GM23338 (cell line): ENCODE measurements around the gene ZNF524. TPM values are rescaled to one million over a fixed set of nuclear protein-coding genes. Genes with fewer than 3 reads are reported as not detected.

Experiments used
- ATAC-seq: fragments of 200-7000 bp; cut with Tn5 transposase; 3 replicates; pipeline ENCODE4 v1.9.1; 2020
- DNase-seq: peaks from one replicate; pipeline ENCODE4 v3.0.0-alpha.2; 2015; ENCODE audit warnings: low spot score
- H2AFZ ChIP-seq: fragments of 200-600 bp; sonication (generic); 2 replicates; pipeline ENCODE4 v1.8.0; 2016; ENCODE audit warnings: antibody characterized with exemption, mild to moderate bottlenecking, moderate library complexity
- H3F3A ChIP-seq: fragments of 200-600 bp; sonication (generic); replicated peaks from 2 replicates; pipeline ENCODE4 v1.8.0; 2017; ENCODE audit warnings: antibody characterized with exemption, mixed run types, low read depth
- H3K27ac ChIP-seq: fragments of 200-600 bp; sonication (generic); 2 replicates; pipeline ENCODE4 v1.6.1; 2016; ENCODE audit warnings: low read depth
- H3K27me3 ChIP-seq: fragments of 200-600 bp; sonication (generic); 2 replicates; pipeline ENCODE4 v1.8.0; 2016; ENCODE audit warnings: mild to moderate bottlenecking, mixed run types, moderate library complexity; ENCODE audit not compliant: insufficient read depth
- H3K36me3 ChIP-seq: fragments of 200-600 bp; sonication (generic); 2 replicates; pipeline ENCODE4 v1.8.0; 2016; ENCODE audit warnings: mild to moderate bottlenecking; ENCODE audit not compliant: insufficient read depth
- H3K4me1 ChIP-seq: fragments of 200-600 bp; sonication (generic); 2 replicates; pipeline ENCODE4 v1.8.0; 2016; ENCODE audit warnings: mild to moderate bottlenecking, moderate library complexity; ENCODE audit not compliant: insufficient read depth
- H3K4me2 ChIP-seq: fragments of 200-600 bp; sonication (generic); 2 replicates; pipeline ENCODE4 v1.7.1; 2017; ENCODE audit warnings: mixed run types
- H3K4me3 ChIP-seq: fragments of 200-600 bp; sonication (generic); 2 replicates; pipeline ENCODE4 v1.6.1; 2016; ENCODE audit warnings: mixed run types
- H3K79me2 ChIP-seq: fragments of 200-600 bp; sonication (generic); replicated peaks from 2 replicates; pipeline ENCODE4 v1.8.0; 2017; ENCODE audit warnings: mild to moderate bottlenecking; ENCODE audit not compliant: insufficient read depth
- H3K9me2 ChIP-seq: fragments of 200-600 bp; sonication (generic); 2 replicates; pipeline ENCODE4 v1.8.0; 2017; ENCODE audit not compliant: insufficient read depth
- H4K20me1 ChIP-seq: fragments of 200-600 bp; sonication (generic); replicated peaks from 2 replicates; pipeline ENCODE4 v1.8.0; 2017; ENCODE audit warnings: mild to moderate bottlenecking; ENCODE audit not compliant: insufficient read depth
- H3K27ac Mint-ChIP-seq: 2 replicates; pipeline ENCODE4 v1.8.0; 2020; ENCODE audit warnings: inconsistent platforms, mild to moderate bottlenecking, moderate library complexity, mixed read lengths
- H3K27me3 Mint-ChIP-seq: 3 replicates; pipeline ENCODE4 v1.8.0; 2022; ENCODE audit warnings: low read depth, mild to moderate bottlenecking, moderate library complexity, mixed read lengths, inconsistent platforms; ENCODE audit not compliant: insufficient read depth, poor library complexity
- H3K36me3 Mint-ChIP-seq: 3 replicates; pipeline ENCODE4 v1.8.0; 2021; ENCODE audit warnings: low read depth, mild to moderate bottlenecking, inconsistent platforms, moderate library complexity, mixed read lengths
- H3K4me1 Mint-ChIP-seq: 3 replicates; pipeline ENCODE4 v1.8.0; 2020; ENCODE audit warnings: mild to moderate bottlenecking, inconsistent platforms, mixed read lengths
- H3K4me3 Mint-ChIP-seq: 3 replicates; pipeline ENCODE4 v1.8.0; 2021; ENCODE audit warnings: moderate library complexity, mild to moderate bottlenecking, inconsistent platforms, mixed read lengths
- H3K9me3 Mint-ChIP-seq: 3 replicates; pipeline ENCODE4 v1.8.0; 2020; ENCODE audit warnings: moderate library complexity, mild to moderate bottlenecking, inconsistent platforms, mixed read lengths
- CREB1 ChIP-seq: fragments of 250-450 bp; sonication (Bioruptor Pico); IDR thresholded peaks from 2 replicates; pipeline ENCODE4 v1.5.0; 2020; ENCODE audit warnings: low read depth, mild to moderate bottlenecking, moderate library complexity
- EZH2phosphoT487 ChIP-seq: fragments of 200-600 bp; sonication (generic); IDR thresholded peaks from one replicate; pipeline ENCODE4 v1.8.1; 2018; ENCODE audit warnings: antibody characterized with exemption; ENCODE audit not compliant: unreplicated experiment
- JUNB ChIP-seq: IDR thresholded peaks from one replicate; pipeline ENCODE4 v1.6.1; 2016; ENCODE audit warnings: antibody characterized with exemption; ENCODE audit not compliant: unreplicated experiment
- POLR2AphosphoS5 ChIP-seq: IDR thresholded peaks from 2 replicates; pipeline ENCODE4 v1.6.1; 2016; ENCODE audit warnings: antibody characterized with exemption, low read depth
- STAT1 ChIP-seq: IDR thresholded peaks from one replicate; pipeline ENCODE4 v1.6.1; 2016; ENCODE audit warnings: antibody characterized with exemption; ENCODE audit not compliant: unreplicated experiment
- ZNF114 ChIP-seq: fragments of 250-450 bp; sonication (Bioruptor Pico); IDR thresholded peaks from 2 replicates; pipeline ENCODE4 v1.5.0; 2020; ENCODE audit warnings: mild to moderate bottlenecking, moderate library complexity
- polyA plus RNA-seq: library from polyadenylated mRNA; unstranded; fragments of >200 nt; fragmentation: Nextera tagmentation; extraction: Ambion mirVana; gene quantifications from 2 replicates; pipeline ENCODE4 v1.2.1, GENCODE V29; 2016
- total RNA-seq: library from RNA; depleted of rRNA; stranded (reverse); fragments of >200 nt; shearing (Covaris generic); gene quantifications from 2 replicates; pipeline ENCODE4 v1.2.3, GENCODE V29; 2014
- TF ChIP-seq, protein P1 (sequence below): IDR thresholded peaks from one replicate; pipeline ENCODE4 v1.6.1; 2018; ENCODE audit warnings: antibody characterized with exemption; ENCODE audit not compliant: unreplicated experiment
- TF ChIP-seq, protein P2 (sequence below): fragments of 250-450 bp; sonication (Bioruptor Pico); IDR thresholded peaks from 2 replicates; pipeline ENCODE4 v1.5.0; 2020; ENCODE audit warnings: mild to moderate bottlenecking, moderate library complexity

The ZNF524 gene
- total and polyA plus RNA-seq, 2 experiments from 2014 or later = 6.0 to 8.3 TPM

DNA sequence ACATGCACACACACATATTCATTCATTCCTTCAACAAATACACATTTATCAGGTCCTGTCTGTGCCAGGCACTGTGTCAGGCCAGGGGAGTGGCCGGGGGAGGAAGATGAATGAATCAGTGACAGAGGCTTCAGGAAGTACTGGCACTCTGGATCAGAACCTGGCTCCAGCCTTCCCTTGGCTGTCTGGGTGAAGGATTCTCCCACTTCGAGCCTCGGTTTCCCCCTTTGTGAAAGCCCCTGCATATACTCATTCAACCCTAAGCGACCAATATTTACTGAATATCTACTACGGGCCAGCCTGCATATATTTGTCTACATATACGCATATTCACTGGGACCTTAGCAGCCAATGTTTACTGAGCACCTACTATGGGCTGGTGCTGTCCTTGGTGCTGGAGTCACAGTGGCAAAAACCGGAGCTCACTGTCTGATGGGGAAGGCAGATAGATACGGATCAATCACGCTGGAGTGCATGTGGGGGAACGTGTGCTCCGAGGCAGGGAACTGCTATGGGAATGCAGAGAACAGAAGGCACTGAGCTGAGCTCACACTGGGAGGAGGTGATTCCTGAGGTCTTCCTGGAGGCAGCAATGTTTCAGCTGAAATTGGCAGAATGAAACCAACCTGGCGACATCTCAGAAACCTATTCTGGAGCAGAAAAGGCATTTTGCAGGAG lies 18.8 kb upstream of the ZNF524 start:
- DNase-seq (peak; percentile 77), ATAC-seq (peak; percentile 16)
- Histone ChIP-seq H3K27me3 (peaks cover 3% of the 10 kb centered on the region; the same call in 1 of the 2 replicates), H4K20me1 (no peaks in the 10 kb centered on the region), H2AFZ (no peak overlapping the region), H3K9me2 (no peaks in the 10 kb centered on the region), H3K4me3 (peak overlapping the region; percentile 93), H3K27ac (0 out of 2 replicates have a peak overlapping the region, but pooled peaks have one; percentile 56), H3F3A (peaks cover 17% of the 10 kb centered on the region), H3K36me3 (no peaks in the 10 kb centered on the region; the same call in none of the 2 replicates), H3K4me1 (peaks cover 8% of the 10 kb centered on the region), H3K79me2 (peaks cover 13% of the 10 kb centered on the region; the same call in 1 of the 2 replicates), H3K4me2 (peak overlapping the region; percentile 89)
- H3K27me3 Mint-ChIP-seq = peaks cover 21% of the 10 kb centered on the region
- no peaks in the 10 kb centered on the region; the same call in 2 of the 3 replicates for H3K9me3 Mint-ChIP-seq
- H3K36me3 Mint-ChIP-seq = peaks cover 20% of the 10 kb centered on the region
- peak overlapping the region; percentile 87 for H3K4me3 Mint-ChIP-seq
- peaks cover 18% of the 10 kb centered on the region for H3K4me1 Mint-ChIP-seq
- peak overlapping the region; percentile 15; the same call in 1 of the 2 replicates for H3K27ac Mint-ChIP-seq
- TF ChIP-seq, protein P1, sequence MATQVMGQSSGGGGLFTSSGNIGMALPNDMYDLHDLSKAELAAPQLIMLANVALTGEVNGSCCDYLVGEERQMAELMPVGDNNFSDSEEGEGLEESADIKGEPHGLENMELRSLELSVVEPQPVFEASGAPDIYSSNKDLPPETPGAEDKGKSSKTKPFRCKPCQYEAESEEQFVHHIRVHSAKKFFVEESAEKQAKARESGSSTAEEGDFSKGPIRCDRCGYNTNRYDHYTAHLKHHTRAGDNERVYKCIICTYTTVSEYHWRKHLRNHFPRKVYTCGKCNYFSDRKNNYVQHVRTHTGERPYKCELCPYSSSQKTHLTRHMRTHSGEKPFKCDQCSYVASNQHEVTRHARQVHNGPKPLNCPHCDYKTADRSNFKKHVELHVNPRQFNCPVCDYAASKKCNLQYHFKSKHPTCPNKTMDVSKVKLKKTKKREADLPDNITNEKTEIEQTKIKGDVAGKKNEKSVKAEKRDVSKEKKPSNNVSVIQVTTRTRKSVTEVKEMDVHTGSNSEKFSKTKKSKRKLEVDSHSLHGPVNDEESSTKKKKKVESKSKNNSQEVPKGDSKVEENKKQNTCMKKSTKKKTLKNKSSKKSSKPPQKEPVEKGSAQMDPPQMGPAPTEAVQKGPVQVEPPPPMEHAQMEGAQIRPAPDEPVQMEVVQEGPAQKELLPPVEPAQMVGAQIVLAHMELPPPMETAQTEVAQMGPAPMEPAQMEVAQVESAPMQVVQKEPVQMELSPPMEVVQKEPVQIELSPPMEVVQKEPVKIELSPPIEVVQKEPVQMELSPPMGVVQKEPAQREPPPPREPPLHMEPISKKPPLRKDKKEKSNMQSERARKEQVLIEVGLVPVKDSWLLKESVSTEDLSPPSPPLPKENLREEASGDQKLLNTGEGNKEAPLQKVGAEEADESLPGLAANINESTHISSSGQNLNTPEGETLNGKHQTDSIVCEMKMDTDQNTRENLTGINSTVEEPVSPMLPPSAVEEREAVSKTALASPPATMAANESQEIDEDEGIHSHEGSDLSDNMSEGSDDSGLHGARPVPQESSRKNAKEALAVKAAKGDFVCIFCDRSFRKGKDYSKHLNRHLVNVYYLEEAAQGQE = peak; percentile 98
- TF ChIP-seq POLR2AphosphoS5 = no peak

DNA sequence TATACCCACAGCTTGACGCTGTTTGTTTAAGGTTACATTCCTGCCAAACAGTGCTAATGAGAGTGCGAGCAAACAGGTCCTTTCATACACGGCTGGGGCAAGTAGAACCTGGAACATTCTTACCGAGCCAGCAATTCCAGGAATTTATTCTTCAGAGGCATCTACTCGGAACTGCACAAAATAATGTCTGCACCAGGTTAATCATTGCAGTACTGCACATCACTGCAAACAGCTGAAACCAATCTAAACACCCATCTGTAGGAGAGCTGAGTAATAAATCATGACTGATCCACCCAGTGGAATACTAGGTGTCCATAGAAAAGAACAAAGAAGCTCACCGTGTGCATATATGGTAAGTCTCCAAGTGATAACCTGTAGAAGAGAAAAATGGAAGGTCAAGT lies 18.3 kb upstream of the ZNF524 start:
- DNase-seq (no peak), ATAC-seq (no peak)
- H3K4me3 ChIP-seq = no peak overlapping the region
- H3K4me1 Mint-ChIP-seq = peaks cover 18% of the 10 kb centered on the region
- H2AFZ ChIP-seq = no peak overlapping the region
- no peaks in the 10 kb centered on the region; the same call in none of the 2 replicates for H3K36me3 ChIP-seq
- H3K4me1 ChIP-seq = peaks cover 13% of the 10 kb centered on the region
- TF ChIP-seq STAT1 (no peak), POLR2AphosphoS5 (no peak), CREB1 (CRISPR knock-in tag) (no peak), ZNF114 (CRISPR knock-in tag) (no peak), JUNB (no peak), EZH2phosphoT487 (no peak)
- TF ChIP-seq, protein P2, sequence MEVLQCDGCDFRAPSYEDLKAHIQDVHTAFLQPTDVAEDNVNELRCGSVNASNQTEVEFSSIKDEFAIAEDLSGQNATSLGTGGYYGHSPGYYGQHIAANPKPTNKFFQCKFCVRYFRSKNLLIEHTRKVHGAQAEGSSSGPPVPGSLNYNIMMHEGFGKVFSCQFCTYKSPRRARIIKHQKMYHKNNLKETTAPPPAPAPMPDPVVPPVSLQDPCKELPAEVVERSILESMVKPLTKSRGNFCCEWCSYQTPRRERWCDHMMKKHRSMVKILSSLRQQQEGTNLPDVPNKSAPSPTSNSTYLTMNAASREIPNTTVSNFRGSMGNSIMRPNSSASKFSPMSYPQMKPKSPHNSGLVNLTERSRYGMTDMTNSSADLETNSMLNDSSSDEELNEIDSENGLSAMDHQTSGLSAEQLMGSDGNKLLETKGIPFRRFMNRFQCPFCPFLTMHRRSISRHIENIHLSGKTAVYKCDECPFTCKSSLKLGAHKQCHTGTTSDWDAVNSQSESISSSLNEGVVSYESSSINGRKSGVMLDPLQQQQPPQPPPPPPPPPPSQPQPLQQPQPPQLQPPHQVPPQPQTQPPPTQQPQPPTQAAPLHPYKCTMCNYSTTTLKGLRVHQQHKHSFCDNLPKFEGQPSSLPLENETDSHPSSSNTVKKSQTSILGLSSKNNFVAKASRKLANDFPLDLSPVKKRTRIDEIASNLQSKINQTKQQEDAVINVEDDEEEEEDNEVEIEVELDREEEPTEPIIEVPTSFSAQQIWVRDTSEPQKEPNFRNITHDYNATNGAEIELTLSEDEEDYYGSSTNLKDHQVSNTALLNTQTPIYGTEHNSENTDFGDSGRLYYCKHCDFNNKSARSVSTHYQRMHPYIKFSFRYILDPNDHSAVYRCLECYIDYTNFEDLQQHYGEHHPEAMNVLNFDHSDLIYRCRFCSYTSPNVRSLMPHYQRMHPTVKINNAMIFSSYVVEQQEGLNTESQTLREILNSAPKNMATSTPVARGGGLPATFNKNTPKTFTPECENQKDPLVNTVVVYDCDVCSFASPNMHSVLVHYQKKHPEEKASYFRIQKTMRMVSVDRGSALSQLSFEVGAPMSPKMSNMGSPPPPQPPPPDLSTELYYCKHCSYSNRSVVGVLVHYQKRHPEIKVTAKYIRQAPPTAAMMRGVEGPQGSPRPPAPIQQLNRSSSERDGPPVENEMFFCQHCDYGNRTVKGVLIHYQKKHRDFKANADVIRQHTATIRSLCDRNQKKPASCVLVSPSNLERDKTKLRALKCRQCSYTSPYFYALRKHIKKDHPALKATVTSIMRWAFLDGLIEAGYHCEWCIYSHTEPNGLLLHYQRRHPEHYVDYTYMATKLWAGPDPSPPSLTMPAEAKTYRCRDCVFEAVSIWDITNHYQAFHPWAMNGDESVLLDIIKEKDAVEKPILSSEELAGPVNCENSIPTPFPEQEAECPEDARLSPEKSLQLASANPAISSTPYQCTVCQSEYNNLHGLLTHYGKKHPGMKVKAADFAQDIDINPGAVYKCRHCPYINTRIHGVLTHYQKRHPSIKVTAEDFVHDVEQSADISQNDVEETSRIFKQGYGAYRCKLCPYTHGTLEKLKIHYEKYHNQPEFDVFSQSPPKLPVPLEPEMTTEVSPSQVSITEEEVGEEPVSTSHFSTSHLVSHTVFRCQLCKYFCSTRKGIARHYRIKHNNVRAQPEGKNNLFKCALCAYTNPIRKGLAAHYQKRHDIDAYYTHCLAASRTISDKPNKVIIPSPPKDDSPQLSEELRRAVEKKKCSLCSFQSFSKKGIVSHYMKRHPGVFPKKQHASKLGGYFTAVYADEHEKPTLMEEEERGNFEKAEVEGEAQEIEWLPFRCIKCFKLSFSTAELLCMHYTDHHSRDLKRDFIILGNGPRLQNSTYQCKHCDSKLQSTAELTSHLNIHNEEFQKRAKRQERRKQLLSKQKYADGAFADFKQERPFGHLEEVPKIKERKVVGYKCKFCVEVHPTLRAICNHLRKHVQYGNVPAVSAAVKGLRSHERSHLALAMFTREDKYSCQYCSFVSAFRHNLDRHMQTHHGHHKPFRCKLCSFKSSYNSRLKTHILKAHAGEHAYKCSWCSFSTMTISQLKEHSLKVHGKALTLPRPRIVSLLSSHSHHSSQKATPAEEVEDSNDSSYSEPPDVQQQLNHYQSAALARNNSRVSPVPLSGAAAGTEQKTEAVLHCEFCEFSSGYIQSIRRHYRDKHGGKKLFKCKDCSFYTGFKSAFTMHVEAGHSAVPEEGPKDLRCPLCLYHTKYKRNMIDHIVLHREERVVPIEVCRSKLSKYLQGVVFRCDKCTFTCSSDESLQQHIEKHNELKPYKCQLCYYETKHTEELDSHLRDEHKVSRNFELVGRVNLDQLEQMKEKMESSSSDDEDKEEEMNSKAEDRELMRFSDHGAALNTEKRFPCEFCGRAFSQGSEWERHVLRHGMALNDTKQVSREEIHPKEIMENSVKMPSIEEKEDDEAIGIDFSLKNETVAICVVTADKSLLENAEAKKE (CRISPR knock-in tag) = no peak
- H3K27ac ChIP-seq = no peak overlapping the region
- H3K4me3 Mint-ChIP-seq = no peak overlapping the region; the same call in 2 of the 3 replicates
- H3K27me3 ChIP-seq = peaks cover 8% of the 10 kb centered on the region; the same call in 1 of the 2 replicates
- H3F3A ChIP-seq = peaks cover 21% of the 10 kb centered on the region
- H3K9me3 Mint-ChIP-seq = no peaks in the 10 kb centered on the region; the same call in 2 of the 3 replicates
- peaks cover 21% of the 10 kb centered on the region for H3K27me3 Mint-ChIP-seq
- no peak overlapping the region for H3K27ac Mint-ChIP-seq
- no peaks in the 10 kb centered on the region for H3K9me2 ChIP-seq
- H3K79me2 ChIP-seq = peaks cover 13% of the 10 kb centered on the region; the same call in 1 of the 2 replicates
- H3K36me3 Mint-ChIP-seq = peaks cover 15% of the 10 kb centered on the region
- no peak overlapping the region for H3K4me2 ChIP-seq
- H4K20me1 ChIP-seq = no peaks in the 10 kb centered on the region
